Measurements from ENCODE around the gene FLAD1. TPM values are rescaled to one million over a fixed set of nuclear protein-coding genes. Genes with fewer than 3 reads are reported as not detected.

Gene FLAD1
- total and polyA plus RNA-seq, 7 donors = 17.5 to 36.5 (median 22.8) TPM

GRCh38 chr1:155012776-155013602 lies 29.8 kb downstream of the FLAD1 start:
- WGBS, 2 donors = 49 to 70% methylated on average over 3 of the region's 3 CpGs
- Histone ChIP-seq H3K27me3 (no peaks in the 10 kb centered on the region), H3K9me3 (no peaks in the 10 kb centered on the region), H3K4me3 (no peak overlapping the region), H3K27ac (peak overlapping the region; percentile 55 to 98 (median 97)), H3K4me1 (peaks cover 0 to 73% (median 55%) of the 10 kb centered on the region in 4 donors), H3K36me3 (peaks cover 0 to 28% (median 9%) of the 10 kb centered on the region in 4 donors)
- TF ChIP-seq POLR2A (IDR thresholded peaks at IDR 0.05) (no peak), POLR2AphosphoS5 (IDR thresholded peaks at IDR 0.05) (no peak), CTCF (IDR thresholded peaks at IDR 0.05) (no peak), EP300 (IDR thresholded peaks at IDR 0.05) (no peak)
- intact Hi-C loops (cut with DNase I) = no loop called here
- DNase-seq = no peak

GRCh38 chr1:155013632-155014031 lies 30.5 kb downstream of the FLAD1 start:
- peaks cover 0 to 70% (median 54%) of the 10 kb centered on the region in 4 donors for H3K4me1 ChIP-seq

GRCh38 chr1:155014709-155015508 lies 31.8 kb downstream of the FLAD1 start:
- Histone ChIP-seq H3K27me3 (no peaks in the 10 kb centered on the region), H3K27ac (peak overlapping the region in 1 of 4 donors; percentile 88), H3K4me1 (peaks cover 0 to 59% (median 47%) of the 10 kb centered on the region in 4 donors), H3K9me3 (no peaks in the 10 kb centered on the region), H3K36me3 (peaks cover 0 to 28% (median 9%) of the 10 kb centered on the region in 4 donors), H3K4me3 (no peak overlapping the region)
- TF ChIP-seq CTCF (IDR thresholded peaks at IDR 0.05) = no peak
- no peak for TF ChIP-seq EP300 (IDR thresholded peaks at IDR 0.05)
- TF ChIP-seq POLR2AphosphoS5 (IDR thresholded peaks at IDR 0.05) = no peak
- no peak for TF ChIP-seq POLR2A (IDR thresholded peaks at IDR 0.05)
- intact Hi-C loops (cut with DNase I) = no loop called here
- 89 to 91% methylated on average over 31 of the region's 31 CpGs for WGBS, 2 donors
- peak; percentile 59 for DNase-seq

More at GRCh38 chr1:155013632-155014031, 30.5 kb downstream of the FLAD1 start:
- H3K4me3 ChIP-seq = no peak overlapping the region
- H3K27ac ChIP-seq = peak overlapping the region; percentile 28 to 98 (median 76)
- intact Hi-C loops (cut with DNase I) = no loop called here
- DNase-seq = no peak
- peaks cover 0 to 28% (median 9%) of the 10 kb centered on the region in 4 donors for H3K36me3 ChIP-seq
- WGBS, 2 donors = 30 to 31% methylated on average over 8 of the region's 8 CpGs
- no peaks in the 10 kb centered on the region for H3K9me3 ChIP-seq
- no peaks in the 10 kb centered on the region for H3K27me3 ChIP-seq
- TF ChIP-seq POLR2A (IDR thresholded peaks at IDR 0.05) (no peak), CTCF (IDR thresholded peaks at IDR 0.05) (no peak), POLR2AphosphoS5 (IDR thresholded peaks at IDR 0.05) (no peak), EP300 (IDR thresholded peaks at IDR 0.05) (no peak)

GRCh38 chr1:155015527-155016230 lies 32.5 kb downstream of the FLAD1 start:
- Histone ChIP-seq H3K9me3 (no peaks in the 10 kb centered on the region), H3K27me3 (no peaks in the 10 kb centered on the region), H3K27ac (peak overlapping the region; percentile 88 to 92 (median 90)), H3K36me3 (peaks cover 0 to 28% (median 9%) of the 10 kb centered on the region in 4 donors), H3K4me3 (no peak overlapping the region), H3K4me1 (peaks cover 0 to 51% (median 42%) of the 10 kb centered on the region in 4 donors)
- 70 to 83% methylated on average over 16 of the region's 16 CpGs for WGBS, 2 donors
- TF ChIP-seq POLR2AphosphoS5 (IDR thresholded peaks at IDR 0.05) (peak in 1 of 4 donors; percentile 9), POLR2A (IDR thresholded peaks at IDR 0.05) (no peak), EP300 (IDR thresholded peaks at IDR 0.05) (no peak)
- intact Hi-C loops (cut with DNase I) = no loop called here
- DNase-seq = peak; percentile 66
